Activated naive CD4-positive, alpha-beta T cell treated with anti-CD3 and anti-CD28 coated beads, Interleukin-2, amount 50 U/mL, for 24 hours (primary cell): ENCODE measurements around the gene NDUFA5.

Experiments used
- H3K27ac Mint-ChIP-seq: one replicate; pipeline ENCODE4 v1.8.0; 2021; ENCODE audit warnings: mild to moderate bottlenecking, mixed read lengths
- H3K27me3 Mint-ChIP-seq: one replicate; pipeline ENCODE4 v1.8.0; 2021; ENCODE audit warnings: mixed read lengths
- H3K36me3 Mint-ChIP-seq: one replicate; pipeline ENCODE4 v1.8.0; 2021; ENCODE audit warnings: mixed read lengths
- H3K4me1 Mint-ChIP-seq: one replicate; pipeline ENCODE4 v1.8.0; 2021; ENCODE audit warnings: mixed read lengths
- H3K4me3 Mint-ChIP-seq: one replicate; pipeline ENCODE4 v1.8.0; 2021; ENCODE audit warnings: mild to moderate bottlenecking, mixed read lengths
- H3K9me3 Mint-ChIP-seq: one replicate; pipeline ENCODE4 v1.8.0; 2021; ENCODE audit warnings: mixed read lengths

NDUFA5 gene

GRCh38 chr7:123557398-123558288 is at the start of gene NDUFA5:
Gene NDUFA5 (minus strand): TSS chr7:123557818. CDS start chr7:123557795, 23 bp downstream.
- no peaks in the 10 kb centered on the region for H3K9me3 Mint-ChIP-seq
- peak within 1 kb of the TSS; percentile 71 for H3K27ac Mint-ChIP-seq
- H3K27me3 Mint-ChIP-seq: no peaks in the 10 kb centered on the region
- peaks cover 12% of the 10 kb centered on the region for H3K36me3 Mint-ChIP-seq
- H3K4me1 Mint-ChIP-seq: peaks cover 11% of the 10 kb centered on the region
- no peak within 1 kb of the TSS for H3K4me3 Mint-ChIP-seq

GRCh38 chr7:123604739-123605138 is 47.1 kb upstream of the NDUFA5 start:
- Mint-ChIP-seq H3K27me3 (peaks cover 11% of the 10 kb centered on the region), H3K4me3 (no peak overlapping the region), H3K4me1 (no peaks in the 10 kb centered on the region), H3K36me3 (no peaks in the 10 kb centered on the region), H3K27ac (no peak overlapping the region), H3K9me3 (no peaks in the 10 kb centered on the region)

GRCh38 chr7:123602648-123603047 is 45.0 kb upstream of the NDUFA5 start:
- no peaks in the 10 kb centered on the region for H3K9me3 Mint-ChIP-seq
- H3K4me1 Mint-ChIP-seq: no peaks in the 10 kb centered on the region
- peaks cover 14% of the 10 kb centered on the region for H3K27me3 Mint-ChIP-seq
- no peak overlapping the region for H3K27ac Mint-ChIP-seq
- no peak overlapping the region for H3K4me3 Mint-ChIP-seq
- no peaks in the 10 kb centered on the region for H3K36me3 Mint-ChIP-seq

- Mint-ChIP-seq H3K36me3 (no peaks in the 10 kb centered on the region), H3K27me3 (peaks cover 13% of the 10 kb centered on the region), H3K9me3 (no peaks in the 10 kb centered on the region), H3K4me3 (no peak within 1 kb of the TSS), H3K27ac (no peak within 1 kb of the TSS), H3K4me1 (no peaks in the 10 kb centered on the region)
Measured at GRCh38 chr7:123601530-123601929, 43.9 kb upstream of the NDUFA5 start, which contains the start of gene ASB15. Gene ASB15 (plus strand): TSS chr7:123601821. CDS start chr7:123614503, 12,682 bp downstream.

- no peak overlapping the region for H3K27ac Mint-ChIP-seq
- H3K4me3 Mint-ChIP-seq: no peak overlapping the region
- no peaks in the 10 kb centered on the region for H3K36me3 Mint-ChIP-seq
- peaks cover 12% of the 10 kb centered on the region for H3K27me3 Mint-ChIP-seq
- no peaks in the 10 kb centered on the region for H3K9me3 Mint-ChIP-seq
- H3K4me1 Mint-ChIP-seq: no peaks in the 10 kb centered on the region
Measured at GRCh38 chr7:123600876-123601275, 43.3 kb upstream of the NDUFA5 start.

- Mint-ChIP-seq H3K4me3 (no peak overlapping the region), H3K36me3 (peaks cover 2% of the 10 kb centered on the region), H3K27me3 (peaks cover 15% of the 10 kb centered on the region), H3K9me3 (no peaks in the 10 kb centered on the region), H3K4me1 (no peaks in the 10 kb centered on the region), H3K27ac (no peak overlapping the region)
Measured at GRCh38 chr7:123599766-123600165, 42.1 kb upstream of the NDUFA5 start.

GRCh38 chr7:123598657-123599056 is 41.0 kb upstream of the NDUFA5 start:
- Mint-ChIP-seq H3K4me1 (no peaks in the 10 kb centered on the region), H3K27ac (no peak overlapping the region), H3K36me3 (peaks cover 2% of the 10 kb centered on the region), H3K27me3 (peaks cover 14% of the 10 kb centered on the region), H3K9me3 (no peaks in the 10 kb centered on the region), H3K4me3 (no peak overlapping the region)

GRCh38 chr7:123594813-123595241 is 37.2 kb upstream of the NDUFA5 start:
- peaks cover 33% of the 10 kb centered on the region for H3K27me3 Mint-ChIP-seq
- peaks cover 2% of the 10 kb centered on the region for H3K36me3 Mint-ChIP-seq
- H3K9me3 Mint-ChIP-seq: no peaks in the 10 kb centered on the region
- H3K4me3 Mint-ChIP-seq: no peak overlapping the region
- H3K27ac Mint-ChIP-seq: no peak overlapping the region
- no peaks in the 10 kb centered on the region for H3K4me1 Mint-ChIP-seq

- H3K4me3 Mint-ChIP-seq: no peak overlapping the region
Measured at GRCh38 chr7:123588376-123588775, 30.8 kb upstream of the NDUFA5 start.

GRCh38 chr7:123583821-123584220 is 26.2 kb upstream of the NDUFA5 start:
- H3K36me3 Mint-ChIP-seq: no peaks in the 10 kb centered on the region
- no peaks in the 10 kb centered on the region for H3K4me1 Mint-ChIP-seq
- H3K4me3 Mint-ChIP-seq: no peak overlapping the region
- H3K27me3 Mint-ChIP-seq: peaks cover 15% of the 10 kb centered on the region
- no peak overlapping the region for H3K27ac Mint-ChIP-seq
- H3K9me3 Mint-ChIP-seq: no peaks in the 10 kb centered on the region

More at GRCh38 chr7:123588376-123588775, 30.8 kb upstream of the NDUFA5 start:
- Mint-ChIP-seq H3K4me1 (no peaks in the 10 kb centered on the region), H3K27me3 (peaks cover 27% of the 10 kb centered on the region), H3K27ac (no peak overlapping the region), H3K36me3 (no peaks in the 10 kb centered on the region), H3K9me3 (no peaks in the 10 kb centered on the region)

GRCh38 chr7:123581162-123581459 is 23.5 kb upstream of the NDUFA5 start:
- Mint-ChIP-seq H3K4me3 (no peak overlapping the region), H3K9me3 (no peaks in the 10 kb centered on the region), H3K27me3 (peaks cover 17% of the 10 kb centered on the region), H3K27ac (no peak overlapping the region), H3K36me3 (no peaks in the 10 kb centered on the region), H3K4me1 (no peaks in the 10 kb centered on the region)

GRCh38 chr7:123580406-123581161 is 23.0 kb upstream of the NDUFA5 start:
- Mint-ChIP-seq H3K27me3 (peaks cover 17% of the 10 kb centered on the region), H3K4me1 (no peaks in the 10 kb centered on the region), H3K27ac (no peak overlapping the region), H3K9me3 (no peaks in the 10 kb centered on the region), H3K4me3 (no peak overlapping the region), H3K36me3 (no peaks in the 10 kb centered on the region)

GRCh38 chr7:123579416-123579815 is 21.8 kb upstream of the NDUFA5 start:
- no peaks in the 10 kb centered on the region for H3K36me3 Mint-ChIP-seq
- H3K27ac Mint-ChIP-seq: no peak overlapping the region
- no peaks in the 10 kb centered on the region for H3K4me1 Mint-ChIP-seq
- H3K4me3 Mint-ChIP-seq: no peak overlapping the region
- peaks cover 17% of the 10 kb centered on the region for H3K27me3 Mint-ChIP-seq
- H3K9me3 Mint-ChIP-seq: no peaks in the 10 kb centered on the region

- no peak overlapping the region for H3K27ac Mint-ChIP-seq
- peaks cover 7% of the 10 kb centered on the region for H3K27me3 Mint-ChIP-seq
- H3K9me3 Mint-ChIP-seq: no peaks in the 10 kb centered on the region
- H3K36me3 Mint-ChIP-seq: no peaks in the 10 kb centered on the region
- H3K4me3 Mint-ChIP-seq: no peak overlapping the region
- no peaks in the 10 kb centered on the region for H3K4me1 Mint-ChIP-seq
Measured at GRCh38 chr7:123573896-123574467, 16.4 kb upstream of the NDUFA5 start.

GRCh38 chr7:123573341-123573740 is 15.7 kb upstream of the NDUFA5 start:
- Mint-ChIP-seq H3K4me1 (no peaks in the 10 kb centered on the region), H3K27me3 (peaks cover 5% of the 10 kb centered on the region), H3K27ac (no peak overlapping the region), H3K36me3 (no peaks in the 10 kb centered on the region), H3K9me3 (no peaks in the 10 kb centered on the region), H3K4me3 (no peak overlapping the region)

GRCh38 chr7:123571684-123572083 is 14.1 kb upstream of the NDUFA5 start:
- H3K4me3 Mint-ChIP-seq: no peak overlapping the region
- H3K36me3 Mint-ChIP-seq: no peaks in the 10 kb centered on the region
- peaks cover 1% of the 10 kb centered on the region for H3K27me3 Mint-ChIP-seq
- H3K4me1 Mint-ChIP-seq: no peaks in the 10 kb centered on the region
- no peaks in the 10 kb centered on the region for H3K9me3 Mint-ChIP-seq
- no peak overlapping the region for H3K27ac Mint-ChIP-seq
